Inferior parietal cortex (tissue), 1 donor: ENCODE results near the gene COL21A1.

Experiments used
- DNase-seq: peaks from one replicate; pipeline ENCODE4 v3.0.0-alpha.2; 2016; ENCODE audit errors: extremely low spot score

Gene COL21A1

GRCh38 chr6:56106231-56106630 lies 141.1 kb downstream of the COL21A1 start:
- DNase-seq: no peak

GRCh38 chr6:56104591-56104990 lies 142.8 kb downstream of the COL21A1 start:
- no peak for DNase-seq

GRCh38 chr6:56102216-56102615 lies 145.2 kb downstream of the COL21A1 start:
- no peak for DNase-seq

GRCh38 chr6:56101141-56101553 lies 146.2 kb downstream of the COL21A1 start:
- DNase-seq: no peak

DNA sequence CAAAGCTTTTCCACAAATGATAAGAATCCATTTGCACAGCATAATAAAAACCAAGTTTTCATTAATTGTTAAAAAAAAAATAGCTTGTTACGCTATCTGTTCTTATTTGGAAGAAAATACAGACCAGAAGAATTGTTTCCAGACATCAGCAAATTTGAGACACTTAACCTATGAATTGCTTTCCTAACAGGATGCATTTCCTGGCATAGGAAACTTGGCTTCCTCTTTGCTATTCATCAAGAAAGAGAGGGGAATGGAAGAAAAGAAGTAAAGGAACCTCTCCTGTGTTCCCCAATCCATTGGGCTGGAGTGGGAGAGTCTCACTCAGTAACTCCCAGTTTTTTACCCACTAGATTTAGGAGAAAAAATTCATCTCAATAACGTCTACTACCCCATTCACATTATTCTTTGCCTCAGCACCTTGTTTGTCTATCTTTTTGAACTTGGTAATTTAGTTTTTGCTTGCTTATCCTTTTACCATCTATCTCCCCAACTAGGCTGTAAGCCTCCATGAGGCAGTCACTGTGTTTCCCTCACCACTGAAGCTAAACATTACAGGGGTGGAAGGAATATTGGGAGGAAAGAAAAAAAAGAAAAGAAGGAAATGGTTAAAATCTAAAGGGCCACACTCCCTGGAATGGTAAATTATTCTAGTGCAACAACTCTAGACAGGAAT lies 150.3 kb downstream of the COL21A1 start:
- DNase-seq: no peak

DNA sequence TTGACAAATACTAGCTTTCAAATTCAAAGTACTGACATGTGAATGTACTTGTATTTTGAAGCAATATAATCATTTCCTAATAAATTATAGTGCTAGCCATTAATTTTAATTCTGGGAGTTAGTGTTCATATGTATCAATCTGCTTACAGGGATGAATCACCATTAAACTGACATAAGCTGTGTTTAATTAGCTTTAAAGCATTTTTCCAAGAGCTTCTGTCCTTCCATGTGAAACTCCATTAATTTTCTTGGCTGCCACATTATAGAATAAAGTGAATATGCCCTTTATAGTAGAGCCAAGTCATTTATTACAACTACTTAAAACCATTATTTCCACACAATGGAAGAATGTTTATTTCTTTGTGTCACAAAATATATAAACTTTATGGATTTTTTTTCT lies 150.8 kb downstream of the COL21A1 start:
- no peak for DNase-seq

DNA sequence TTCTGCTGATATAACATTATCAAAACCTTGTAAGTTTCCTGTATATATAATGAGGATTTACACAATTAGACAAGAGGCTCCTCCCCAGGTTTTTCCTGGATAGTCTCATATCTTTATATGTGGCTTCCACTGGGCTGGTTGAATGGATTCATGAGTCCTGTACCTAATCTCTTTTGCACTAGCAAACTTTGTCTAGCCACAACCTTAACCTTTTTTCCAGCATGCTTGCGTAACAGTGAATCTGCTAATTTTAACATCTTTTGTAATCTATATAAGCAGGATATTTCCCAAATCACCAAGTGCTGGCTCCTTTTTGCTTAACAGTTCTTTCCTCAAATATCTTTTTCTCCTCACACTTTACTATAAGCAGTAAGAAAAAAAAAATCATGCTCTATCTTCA lies 153.6 kb downstream of the COL21A1 start:
- no peak for DNase-seq

DNA sequence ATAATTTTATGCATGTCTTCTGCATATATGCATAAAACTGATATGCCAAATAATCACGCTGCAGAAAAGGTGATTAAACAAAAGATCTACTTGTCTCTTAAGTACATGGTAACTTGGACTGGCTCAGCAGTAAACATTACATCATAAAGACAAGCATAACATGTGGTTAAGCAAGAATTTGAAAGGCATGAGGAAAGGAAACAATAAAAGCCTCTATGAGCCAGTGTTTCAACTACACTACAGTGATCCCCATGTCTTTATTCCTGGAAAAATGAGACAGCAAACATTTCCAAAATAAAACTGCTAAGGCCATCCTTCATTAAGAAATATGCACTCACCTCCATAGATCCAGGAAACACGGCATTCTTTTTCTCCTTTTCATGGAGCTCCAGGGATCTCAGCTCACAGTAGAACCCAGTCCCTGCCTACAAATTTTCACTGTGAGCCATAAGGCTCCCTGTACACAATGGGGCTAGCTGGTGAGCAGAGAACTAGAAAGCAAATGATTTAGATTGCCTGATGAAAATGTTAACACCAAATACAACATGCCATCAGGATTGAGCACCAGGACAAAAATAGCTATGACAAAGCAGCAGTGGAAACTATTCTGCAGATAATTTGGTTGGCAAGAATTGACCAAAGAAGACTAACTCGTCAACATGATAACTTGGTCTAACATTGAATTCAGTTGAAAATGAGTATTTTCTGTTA lies 156.1 kb downstream of the COL21A1 start:
- DNase-seq: no peak

DNA sequence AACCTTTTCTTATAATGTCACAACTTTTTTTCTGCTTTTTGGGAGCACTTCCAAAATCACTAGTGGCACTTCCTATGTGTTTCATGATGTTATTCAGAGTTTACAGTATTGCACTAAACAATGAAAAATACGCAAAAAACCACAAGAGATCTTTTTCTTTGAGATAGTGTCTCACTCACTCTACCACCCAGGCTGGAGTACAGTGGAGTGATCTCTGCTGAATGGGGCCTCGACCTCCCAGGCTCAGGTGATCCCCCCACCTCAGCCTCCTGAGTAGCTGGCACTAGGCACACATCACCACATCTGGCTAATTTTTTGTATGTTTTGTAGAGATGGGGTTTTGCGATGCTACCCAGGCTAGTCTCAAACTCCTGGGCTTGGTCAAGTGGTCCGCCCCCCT lies 158.7 kb downstream of the COL21A1 start:
- DNase-seq: no peak

DNA sequence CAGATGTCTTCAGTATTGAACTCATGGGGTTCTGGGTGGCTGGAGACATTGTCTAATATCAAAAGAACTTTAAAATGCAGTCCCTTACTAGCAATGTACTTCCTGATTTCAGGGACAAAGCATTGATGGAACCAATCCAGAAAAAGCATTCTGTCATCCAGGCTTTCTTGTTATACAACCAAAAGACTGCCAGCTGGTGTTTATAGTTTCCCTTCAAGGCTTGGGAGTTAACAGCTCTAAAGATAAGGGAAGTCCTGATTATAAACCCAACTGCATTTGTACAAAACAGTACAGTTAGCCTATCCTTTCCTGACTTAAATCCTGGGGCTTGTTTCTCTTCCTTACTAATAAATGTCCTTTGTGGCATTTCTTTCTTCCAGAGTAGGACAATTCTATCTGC lies 160.0 kb downstream of the COL21A1 start:
- DNase-seq: peak; percentile 7

- DNase-seq: no peak
Measured at GRCh38 chr6:56079751-56080540, 167.4 kb downstream of the COL21A1 start.

DNA sequence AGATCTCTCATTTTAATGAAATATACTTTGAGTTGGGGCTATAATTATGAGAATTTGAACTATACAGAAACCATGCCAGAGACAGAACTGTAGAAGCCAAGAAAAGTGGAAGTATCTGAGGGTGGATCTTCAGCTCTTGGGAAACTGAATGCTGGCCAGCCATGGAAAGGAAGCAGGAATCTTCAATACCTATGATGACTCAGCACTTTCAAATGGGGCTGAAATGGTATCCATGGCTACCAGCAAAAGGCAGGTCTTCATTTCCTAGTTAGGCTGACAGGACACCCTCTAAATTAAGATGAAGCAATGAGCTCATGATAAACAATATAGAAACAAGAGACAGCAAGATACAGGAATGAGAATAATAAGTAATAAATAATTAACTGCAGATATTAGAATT lies 171.3 kb downstream of the COL21A1 start:
- no peak for DNase-seq

GRCh38 chr6:56073761-56074160 lies 173.6 kb downstream of the COL21A1 start:
- DNase-seq: no peak

DNA sequence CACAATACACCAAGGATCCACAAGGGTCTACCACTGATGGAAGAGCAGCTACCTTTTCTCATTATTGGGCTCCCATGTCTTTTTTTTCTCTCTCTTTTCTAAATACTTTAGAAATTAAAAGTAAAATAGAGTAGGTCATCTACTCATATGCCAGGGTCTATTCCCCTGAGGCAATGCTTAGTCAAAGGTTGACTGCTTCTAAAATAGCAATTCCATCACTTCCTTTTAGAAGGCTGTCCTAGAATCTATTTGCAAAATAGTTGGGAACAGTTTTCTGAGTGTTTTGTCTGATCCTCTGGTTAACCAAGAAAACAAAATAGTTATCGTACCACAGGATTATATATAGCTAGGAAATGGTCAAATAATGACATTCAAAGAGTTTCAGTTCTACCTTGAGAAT lies 174.1 kb downstream of the COL21A1 start:
- DNase-seq: no peak

- no peak for DNase-seq
Measured at GRCh38 chr6:56072856-56073255, 174.5 kb downstream of the COL21A1 start.

DNA sequence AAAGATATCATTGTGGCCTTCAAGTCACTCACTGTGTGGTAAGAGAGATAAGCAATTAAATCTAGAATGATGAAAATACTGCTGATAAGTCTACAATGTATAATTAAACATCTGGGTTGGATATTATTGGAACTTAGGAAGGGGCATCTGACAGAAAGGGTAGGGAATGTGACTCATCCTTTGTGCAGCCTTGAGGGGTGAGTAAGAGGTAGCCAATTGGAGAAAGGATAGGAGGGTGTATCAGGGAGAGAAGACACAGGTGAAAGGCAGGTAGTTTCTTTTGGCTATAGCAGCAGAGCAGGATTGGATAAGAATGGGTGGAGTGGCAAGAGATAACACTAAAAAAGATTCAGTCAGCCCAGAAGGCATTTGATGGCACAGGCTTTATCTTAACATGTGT lies 182.0 kb downstream of the COL21A1 start:
- no peak for DNase-seq

DNA sequence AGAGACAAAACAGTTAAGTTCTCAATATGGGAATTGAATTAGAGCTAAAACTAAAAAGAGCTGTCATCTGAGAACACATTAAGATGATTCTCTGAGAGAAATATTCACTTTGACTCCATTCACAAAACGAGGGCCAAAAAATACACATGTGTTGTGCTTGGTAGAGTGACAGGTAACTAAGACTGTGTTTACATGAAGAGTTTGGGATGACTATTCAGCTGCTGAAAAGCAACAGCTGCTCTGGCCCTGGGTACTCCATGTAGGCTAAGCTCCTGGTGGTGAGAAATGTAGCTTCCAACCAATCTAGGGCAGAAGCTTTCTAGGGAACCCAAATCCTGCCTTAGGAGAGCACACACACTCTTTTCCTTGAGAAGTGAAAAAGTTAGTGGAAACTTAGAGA lies 184.5 kb downstream of the COL21A1 start:
- no peak for DNase-seq

- DNase-seq: no peak
Measured at GRCh38 chr6:56058636-56059035, 188.7 kb downstream of the COL21A1 start.

- DNase-seq: no peak
Measured at GRCh38 chr6:56055081-56055704, 192.2 kb downstream of the COL21A1 start.

- no peak for DNase-seq
Measured at GRCh38 chr6:56051202-56051598, 196.2 kb downstream of the COL21A1 start.

DNA sequence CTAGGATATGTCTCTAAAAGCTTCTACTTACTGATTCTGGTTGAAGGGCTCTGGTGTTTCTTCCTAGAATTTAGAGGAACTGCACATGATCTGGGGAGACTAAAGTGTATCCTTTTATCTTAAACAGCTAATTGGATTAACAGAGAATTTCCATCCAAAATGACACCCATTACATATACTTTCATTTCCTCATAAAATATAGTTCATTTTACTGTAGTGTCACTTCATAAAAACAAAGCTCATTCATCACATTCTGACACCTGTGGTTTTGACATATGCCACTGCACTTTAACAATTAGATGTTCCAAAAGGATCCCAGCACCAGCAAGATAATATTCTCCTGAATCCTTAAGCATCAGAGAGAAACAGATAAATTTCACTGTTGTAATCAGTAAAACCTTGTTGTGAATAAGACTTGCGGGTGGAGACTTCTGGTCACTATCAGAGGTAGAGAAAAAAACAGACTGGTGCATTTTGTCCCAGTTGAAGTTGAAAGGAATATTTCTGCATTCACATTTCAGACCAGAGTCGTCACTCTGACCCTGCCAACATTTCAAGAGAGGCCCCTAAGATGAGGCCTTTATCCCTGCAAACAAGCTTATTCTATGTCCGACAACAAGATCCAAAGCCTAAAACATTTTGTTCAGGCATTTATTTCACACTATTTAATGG lies 196.7 kb downstream of the COL21A1 start:
- no peak for DNase-seq

DNA sequence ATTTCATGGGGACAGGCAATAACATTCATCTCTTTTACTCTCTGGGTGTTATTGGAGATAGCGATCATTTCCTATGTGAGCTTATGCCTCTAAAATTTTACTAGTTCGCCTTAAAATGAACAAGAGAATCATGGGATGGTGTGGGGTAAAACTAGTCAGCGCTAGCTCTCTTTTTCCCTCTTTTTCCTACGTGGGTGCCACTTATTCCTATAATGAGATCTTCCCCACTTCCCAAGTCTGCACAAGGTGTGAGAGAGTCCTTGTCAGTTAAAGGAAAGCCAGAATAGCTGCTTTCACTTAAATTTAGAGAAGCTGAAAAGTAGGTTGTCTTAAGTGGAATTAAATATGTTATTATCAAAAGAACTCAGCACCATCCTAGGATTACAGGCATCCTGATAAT lies 198.8 kb downstream of the COL21A1 start:
- no peak for DNase-seq
